ENCODE results near the gene SNCB.

DNA sequence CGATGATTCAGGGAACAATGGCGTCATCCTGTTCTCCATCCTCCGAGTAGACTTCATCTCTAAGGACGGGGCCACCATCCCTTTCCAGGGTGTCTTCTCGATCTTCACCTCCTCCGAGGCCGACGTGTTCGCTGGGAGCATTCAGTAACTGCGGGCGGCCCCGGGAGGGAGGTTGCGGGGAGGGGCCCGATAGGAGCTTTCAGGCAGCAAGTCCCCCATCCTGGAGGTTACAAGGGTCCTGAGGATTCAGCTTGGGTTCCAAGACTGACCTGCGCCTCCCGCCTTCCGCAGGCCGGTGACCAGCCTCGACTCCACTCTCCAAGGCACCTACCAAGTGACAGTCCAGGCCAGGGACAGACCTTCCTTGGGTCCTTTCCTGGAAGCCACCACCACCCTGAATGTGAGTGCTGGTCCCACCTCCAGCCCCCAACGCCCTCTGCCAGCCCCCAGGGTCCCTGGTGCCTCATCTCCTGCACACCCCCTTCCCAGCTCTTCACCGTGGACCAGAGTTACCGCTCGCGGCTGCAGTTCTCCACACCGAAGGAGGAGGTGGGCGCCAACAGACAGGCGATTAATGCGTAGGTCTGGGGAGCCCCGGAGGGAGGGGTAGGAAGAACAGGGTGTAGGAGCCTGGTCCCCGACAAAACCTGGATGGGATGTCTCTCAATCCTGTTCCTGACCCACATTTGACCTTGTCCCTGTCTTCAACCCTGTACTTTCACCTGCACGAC lies 41.1 kb downstream of the SNCB start:
- TF ChIP-seq, protein P1, sequence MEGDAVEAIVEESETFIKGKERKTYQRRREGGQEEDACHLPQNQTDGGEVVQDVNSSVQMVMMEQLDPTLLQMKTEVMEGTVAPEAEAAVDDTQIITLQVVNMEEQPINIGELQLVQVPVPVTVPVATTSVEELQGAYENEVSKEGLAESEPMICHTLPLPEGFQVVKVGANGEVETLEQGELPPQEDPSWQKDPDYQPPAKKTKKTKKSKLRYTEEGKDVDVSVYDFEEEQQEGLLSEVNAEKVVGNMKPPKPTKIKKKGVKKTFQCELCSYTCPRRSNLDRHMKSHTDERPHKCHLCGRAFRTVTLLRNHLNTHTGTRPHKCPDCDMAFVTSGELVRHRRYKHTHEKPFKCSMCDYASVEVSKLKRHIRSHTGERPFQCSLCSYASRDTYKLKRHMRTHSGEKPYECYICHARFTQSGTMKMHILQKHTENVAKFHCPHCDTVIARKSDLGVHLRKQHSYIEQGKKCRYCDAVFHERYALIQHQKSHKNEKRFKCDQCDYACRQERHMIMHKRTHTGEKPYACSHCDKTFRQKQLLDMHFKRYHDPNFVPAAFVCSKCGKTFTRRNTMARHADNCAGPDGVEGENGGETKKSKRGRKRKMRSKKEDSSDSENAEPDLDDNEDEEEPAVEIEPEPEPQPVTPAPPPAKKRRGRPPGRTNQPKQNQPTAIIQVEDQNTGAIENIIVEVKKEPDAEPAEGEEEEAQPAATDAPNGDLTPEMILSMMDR (conservative IDR thresholded peaks at IDR 0.05; ENCODE audit: low read length): no peak
- TF ChIP-seq EZH2phosphoT487 (IDR thresholded peaks at IDR 0.05; ENCODE audit: borderline replicate concordance): no peak

Measured in Loucy (cell line).